Measurements from ENCODE around the gene OBSCN. TPM values are rescaled to one million over a fixed set of nuclear protein-coding genes. Genes with fewer than 3 reads are reported as not detected.

Gene OBSCN
- total and polyA plus RNA-seq, 2 of the 4 experiments (the other 2 are of a cell fraction) = 4.1 to 9.5 TPM

GRCh38 chr1:228171221-228171891 is 36.5 kb upstream of the OBSCN start:
- H3K4ac ChIP-seq (ENCODE audit: low read depth, low read length) = no peak overlapping the region
- H3K27me3 ChIP-seq (ENCODE audit: control insufficient read depth, insufficient read depth, low read length) = no peaks in the 10 kb centered on the region
- no peak overlapping the region for H3K56ac ChIP-seq (ENCODE audit: extremely low read depth, insufficient read depth, low read length)
- no CpG with 5 or more reads among the region's 10 CpGs for WGBS, 2 experiments (ENCODE audit: extremely low coverage in 2 of 2, insufficient read length in 1 of 2)
- H3K9me1 ChIP-seq (ENCODE audit: insufficient read depth, low read length) = no peaks in the 10 kb centered on the region
- no peak overlapping the region for H2AK5ac ChIP-seq (ENCODE audit: low read depth, low read length)
- ATAC-seq (ENCODE audit: low read depth) (no peak), DNase-seq (no peak)
- no peak overlapping the region for H4K8ac ChIP-seq (ENCODE audit: low read depth in 2 of 2, low read length in 2 of 2)
- H4K20me1 ChIP-seq (ENCODE audit: insufficient read depth, low read length) = peaks cover 11% of the 10 kb centered on the region
- no peak overlapping the region for H3K23ac ChIP-seq (ENCODE audit: low read depth, low read length)
- dilution Hi-C loops (cut with HindIII; ENCODE audit: low sequenced_read_pairs, unreplicated experiment) = no loop called here
- no peak overlapping the region for H3K18ac ChIP-seq (ENCODE audit: low read depth, low read length)
- H2BK5ac ChIP-seq (ENCODE audit: low read depth, low read length, poor library complexity, severe bottlenecking) = no peak overlapping the region
- no peak overlapping the region for H3K14ac ChIP-seq (replicated peaks; ENCODE audit: low read depth, low read length)
- no peak overlapping the region for H2AK9ac ChIP-seq (replicated peaks; ENCODE audit: low read depth, low read length, poor library complexity)
- H3K9ac ChIP-seq (ENCODE audit: low read depth, low read length) = no peak overlapping the region
- no peak overlapping the region for H4K91ac ChIP-seq (ENCODE audit: insufficient read depth, low read depth, low read length)
- ChIA-PET CTCF (no interaction called here), POLR2A (ENCODE audit: unreplicated experiment) (no interaction called here)
- no peak overlapping the region for H3K4me3 ChIP-seq (ENCODE audit: insufficient read depth, low read depth, low read length)
- H2BK120ac ChIP-seq (ENCODE audit: low read depth, low read length) = no peak overlapping the region
- 0 out of 2 replicates have a peak, but pooled peaks cover 6% of the 10 kb centered on the region for H3K36me3 ChIP-seq (ENCODE audit: control insufficient read depth, insufficient read depth, low read length)
- no TSS peak for BruUV-seq (replicated peaks)
- no peak overlapping the region for H2BK20ac ChIP-seq (ENCODE audit: low read depth, low read length)
- in situ Hi-C loops (cut with MboI; ENCODE audit: low sequenced_read_pairs) = no loop called here
- intact Hi-C loops (cut with micrococcal nuclease) = no loop called here
- no peak overlapping the region for H3K27ac ChIP-seq (ENCODE audit: insufficient read depth, low read length)
- no peak overlapping the region for H4K5ac ChIP-seq (ENCODE audit: low read depth, low read length)
- no peak overlapping the region for H3K4me2 ChIP-seq (ENCODE audit: low read depth, low read length)
- H3K4me1 ChIP-seq (ENCODE audit: control insufficient read depth, insufficient read depth, low read length) = peaks cover 4% of the 10 kb centered on the region
- H2BK15ac ChIP-seq (ENCODE audit: low read depth, low read length) = no peak overlapping the region
- H2AFZ ChIP-seq (replicated peaks; ENCODE audit: low read length, poor library complexity) = no peak overlapping the region
- TF ChIP-seq MAFK (IDR thresholded peaks at IDR 0.05; ENCODE audit: low read depth, low read length) (no peak), NFE2L2 (IDR thresholded peaks at IDR 0.05; ENCODE audit: low read depth, low read length) (no peak), RCOR1 (IDR thresholded peaks at IDR 0.05; ENCODE audit: insufficient replicate concordance, low read length) (no peak)
- H3K79me1 ChIP-seq (ENCODE audit: low read depth in 1 of 2, low read length in 2 of 2) = peaks cover 10 to 49% of the 10 kb centered on the region in 2 experiments
- no peaks in the 10 kb centered on the region; the same call in 1 of the 2 replicates for H3K9me3 ChIP-seq (ENCODE audit: control insufficient read depth, insufficient read depth, low read length)
